Karpas-422 (cell line): ENCODE measurements around the gene PRR29. TPM values are rescaled to one million over a fixed set of nuclear protein-coding genes. Genes with fewer than 3 reads are reported as not detected.

Experiments used
- DNase-seq: peaks from one replicate; pipeline ENCODE4 v3.0.0-alpha.2; 2015
- H2AFZ ChIP-seq: fragments of 200-600 bp; sonication (generic); 2 replicates; pipeline ENCODE4 v1.6.1; 2014; ENCODE audit warnings: antibody characterized with exemption, low read length, mixed read lengths
- H3K27ac ChIP-seq: fragments of 200-600 bp; sonication (generic); 2 replicates; pipeline ENCODE4 v1.5.1; 2014; ENCODE audit warnings: mild to moderate bottlenecking, low read length, moderate library complexity
- H3K27me3 ChIP-seq: fragments of 200-600 bp; sonication (generic); 2 replicates; pipeline ENCODE4 v1.6.1; 2014; ENCODE audit warnings: low read length, mixed read lengths
- H3K36me3 ChIP-seq: fragments of 200-600 bp; sonication (generic); 2 replicates; pipeline ENCODE4 v1.6.1; 2014; ENCODE audit warnings: low read length, mixed read lengths; ENCODE audit not compliant: insufficient read depth
- H3K4me1 ChIP-seq: fragments of 200-600 bp; sonication (generic); 2 replicates; pipeline ENCODE4 v1.6.1; 2014; ENCODE audit warnings: mild to moderate bottlenecking, low read length, mixed read lengths
- H3K4me2 ChIP-seq: fragments of 200-600 bp; sonication (generic); 2 replicates; pipeline ENCODE4 v1.6.1; 2014; ENCODE audit warnings: low read length, low read depth, mild to moderate bottlenecking; ENCODE audit not compliant: poor library complexity, severe bottlenecking
- H3K4me3 ChIP-seq: fragments of 200-600 bp; sonication (generic); 2 replicates; pipeline ENCODE4 v1.5.1; 2014; ENCODE audit warnings: mild to moderate bottlenecking, antibody characterized with exemption, low read length, mixed read lengths
- H3K79me2 ChIP-seq: fragments of 200-600 bp; sonication (generic); 2 replicates; pipeline ENCODE4 v1.6.1; 2014; ENCODE audit warnings: mild to moderate bottlenecking, low read length, mixed read lengths
- H3K9ac ChIP-seq: fragments of 200-600 bp; sonication (generic); 2 replicates; pipeline ENCODE4 v1.6.0; 2014; ENCODE audit warnings: low read length
- H3K9me2 ChIP-seq: fragments of 200-600 bp; sonication (generic), shearing (Covaris generic); replicated peaks from 2 replicates; pipeline ENCODE4 v1.6.0; 2014; ENCODE audit warnings: mild to moderate bottlenecking, low read length, moderate library complexity; ENCODE audit not compliant: insufficient read depth
- H3K9me3 ChIP-seq: fragments of 300-700, 200-600 bp; sonication (generic); 2 replicates; pipeline ENCODE4 v1.6.1; 2014; ENCODE audit warnings: low read length, mixed read lengths
- H4K20me1 ChIP-seq: fragments of 200-600 bp; sonication (generic); 2 replicates; pipeline ENCODE4 v1.6.1; 2014; ENCODE audit warnings: mild to moderate bottlenecking, antibody characterized with exemption, low read length, low read depth; ENCODE audit not compliant: insufficient read depth
- total RNA-seq: library from RNA; depleted of rRNA; stranded (reverse); fragments of >200 nt; shearing (Covaris generic); gene quantifications from 2 replicates; pipeline ENCODE4 v1.2.3, GENCODE V29; 2014; ENCODE audit warnings: low replicate concordance

The PRR29 gene
- total RNA-seq, 1 experiment from 2014 or later = not detected

DNA sequence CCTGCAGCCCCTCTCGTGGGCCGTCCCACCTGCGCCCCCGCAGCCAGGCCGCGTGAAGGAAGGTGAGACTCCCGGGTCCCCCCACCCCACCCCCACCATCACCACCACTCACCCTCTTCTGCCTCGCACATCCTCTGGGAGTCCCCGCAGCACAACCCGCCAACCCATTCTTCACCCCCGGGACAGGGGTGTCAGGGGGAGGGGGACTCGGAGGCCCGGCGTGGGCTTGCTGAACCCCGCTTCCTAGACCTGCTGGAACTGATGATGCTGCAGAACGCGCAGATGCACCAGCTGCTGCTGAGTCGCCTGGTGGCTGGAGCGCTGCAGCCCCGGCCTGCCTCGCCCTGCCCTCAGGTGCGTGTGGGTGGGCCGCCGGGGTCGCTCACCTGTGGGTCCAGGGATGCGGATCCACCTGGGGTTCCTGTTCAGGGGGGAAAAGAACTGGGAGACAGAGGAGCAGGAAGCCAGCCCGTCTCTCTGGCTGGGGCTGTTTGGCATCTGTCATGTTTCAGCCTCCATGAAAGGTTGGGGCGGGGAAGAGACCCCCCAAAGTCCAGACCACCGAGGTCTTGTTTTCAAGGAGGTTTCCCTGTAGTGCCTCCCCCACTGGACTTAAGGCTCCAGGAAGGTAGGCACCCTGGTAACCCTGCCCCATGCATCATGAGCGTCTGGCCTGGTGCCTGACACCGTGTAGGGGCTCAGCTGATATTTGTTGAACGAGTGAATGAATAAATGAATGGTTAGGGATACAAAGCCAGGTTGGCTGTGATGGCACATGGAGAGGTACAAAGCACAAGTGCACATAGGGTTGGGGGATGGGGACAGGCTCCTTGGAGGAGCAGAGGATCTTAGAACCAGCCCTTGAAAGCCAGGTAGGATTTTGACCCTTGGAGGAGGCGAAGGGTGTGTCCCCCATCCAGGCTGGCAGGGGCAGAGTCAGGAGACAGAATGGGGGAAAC, 849 bp downstream of the PRR29 start:
- Histone ChIP-seq H3K4me3 (peak overlapping the region; percentile 67), H3K9me3 (no peaks in the 10 kb centered on the region), H3K27ac (no peak overlapping the region), H3K4me2 (peak overlapping the region; percentile 73), H3K9ac (peak overlapping the region; percentile 45), H3K27me3 (0 out of 2 replicates have a peak, but pooled peaks cover 2% of the 10 kb centered on the region), H3K4me1 (peaks cover 11% of the 10 kb centered on the region), H3K9me2 (no peaks in the 10 kb centered on the region), H3K36me3 (no peaks in the 10 kb centered on the region), H3K79me2 (no peaks in the 10 kb centered on the region), H4K20me1 (no peaks in the 10 kb centered on the region), H2AFZ (no peak overlapping the region; the same call in 1 of the 2 replicates)
- DNase-seq = no peak

GRCh38 chr17:63999680-64000531, 1.8 kb downstream of the PRR29 start:
- no peak overlapping the region for H2AFZ ChIP-seq
- H3K9me2 ChIP-seq = no peaks in the 10 kb centered on the region
- no peaks in the 10 kb centered on the region for H3K36me3 ChIP-seq
- H4K20me1 ChIP-seq = no peaks in the 10 kb centered on the region
- no peak overlapping the region for H3K9ac ChIP-seq
- peaks cover 11% of the 10 kb centered on the region for H3K4me1 ChIP-seq
- no peak for DNase-seq
- H3K79me2 ChIP-seq = no peaks in the 10 kb centered on the region
- H3K4me3 ChIP-seq = no peak overlapping the region
- 0 out of 2 replicates have a peak, but pooled peaks cover 2% of the 10 kb centered on the region for H3K27me3 ChIP-seq
- no peaks in the 10 kb centered on the region for H3K9me3 ChIP-seq
- H3K4me2 ChIP-seq = no peak overlapping the region
- no peak overlapping the region for H3K27ac ChIP-seq

DNA sequence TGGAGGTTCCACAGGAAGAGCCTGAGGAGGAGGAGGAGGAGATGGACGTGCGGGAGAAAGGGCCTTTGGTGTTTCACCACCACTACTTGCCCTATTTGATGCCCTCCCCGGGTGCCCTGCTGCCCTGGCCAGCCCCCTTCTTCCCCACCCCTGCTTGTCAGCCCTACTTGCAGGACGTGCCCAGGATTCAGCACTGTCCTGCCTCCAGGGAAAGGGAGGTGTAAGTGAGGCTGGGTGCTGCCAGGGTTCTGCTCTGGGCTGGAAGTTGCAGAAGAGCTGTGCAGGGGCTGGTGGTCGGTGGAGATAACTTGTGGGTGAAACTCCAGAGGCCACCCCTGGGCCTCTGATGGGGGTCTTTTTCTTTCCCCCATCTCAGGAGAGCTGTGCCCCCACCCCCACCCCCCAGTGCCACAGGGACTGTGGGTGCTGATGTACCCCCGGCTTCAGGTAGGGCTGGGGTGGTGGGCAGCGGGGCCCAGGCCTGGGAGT, 3.0 kb downstream of the PRR29 start:
- Histone ChIP-seq H3K4me1 (peaks cover 11% of the 10 kb centered on the region), H2AFZ (no peak overlapping the region), H3K27ac (no peak overlapping the region), H3K36me3 (no peaks in the 10 kb centered on the region), H3K4me3 (no peak overlapping the region), H3K79me2 (no peaks in the 10 kb centered on the region), H3K9ac (no peak overlapping the region), H4K20me1 (no peaks in the 10 kb centered on the region), H3K9me2 (no peaks in the 10 kb centered on the region), H3K27me3 (0 out of 2 replicates have a peak, but pooled peaks cover 2% of the 10 kb centered on the region), H3K4me2 (no peak overlapping the region), H3K9me3 (no peaks in the 10 kb centered on the region)
- DNase-seq = no peak

DNA sequence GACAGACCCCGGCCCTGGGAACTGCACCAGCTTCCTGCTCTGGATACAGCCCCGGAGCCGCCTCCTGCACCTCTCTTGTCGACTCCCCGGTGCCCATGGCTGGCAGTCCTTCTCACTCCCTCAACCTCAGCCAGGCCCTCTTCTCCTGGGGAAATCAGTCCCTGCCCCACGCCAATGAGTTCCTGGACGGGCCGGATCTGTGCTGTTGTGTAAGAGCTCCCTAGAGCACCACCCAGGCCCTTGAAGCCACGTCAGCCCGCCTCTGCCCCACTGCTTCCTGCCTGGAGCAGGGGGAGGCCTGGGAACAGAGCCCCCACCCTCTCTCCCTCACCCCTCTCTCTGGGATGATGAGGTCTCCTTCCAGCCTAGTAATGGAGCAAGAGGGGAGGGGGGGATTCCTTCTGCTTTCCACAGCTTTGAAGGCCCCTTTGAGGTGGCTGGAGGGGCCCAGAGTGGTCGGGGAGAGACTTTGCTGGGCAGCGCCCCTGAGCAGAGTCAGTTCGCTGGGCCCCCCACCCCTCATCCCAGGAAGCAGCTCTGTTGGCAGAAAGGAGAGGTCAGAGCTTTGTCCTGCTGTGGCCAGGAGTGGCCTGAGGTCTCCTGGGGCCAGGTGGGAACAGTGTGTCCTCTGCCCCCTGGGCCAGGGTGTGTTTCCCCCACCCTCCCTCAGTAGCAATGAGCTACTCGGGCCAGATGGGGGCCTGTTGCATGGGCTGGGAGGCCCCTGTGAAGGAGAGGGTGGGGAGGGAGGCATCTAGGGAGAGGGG, 3.8 kb downstream of the PRR29 start:
- Histone ChIP-seq H2AFZ (no peak overlapping the region), H3K27me3 (0 out of 2 replicates have a peak, but pooled peaks cover 2% of the 10 kb centered on the region), H3K4me3 (no peak overlapping the region), H3K4me1 (peaks cover 11% of the 10 kb centered on the region), H3K27ac (no peak overlapping the region), H3K9me3 (no peaks in the 10 kb centered on the region), H3K36me3 (no peaks in the 10 kb centered on the region), H3K4me2 (no peak overlapping the region), H3K9me2 (no peaks in the 10 kb centered on the region), H3K79me2 (no peaks in the 10 kb centered on the region), H3K9ac (no peak overlapping the region), H4K20me1 (no peaks in the 10 kb centered on the region)
- no peak for DNase-seq

DNA sequence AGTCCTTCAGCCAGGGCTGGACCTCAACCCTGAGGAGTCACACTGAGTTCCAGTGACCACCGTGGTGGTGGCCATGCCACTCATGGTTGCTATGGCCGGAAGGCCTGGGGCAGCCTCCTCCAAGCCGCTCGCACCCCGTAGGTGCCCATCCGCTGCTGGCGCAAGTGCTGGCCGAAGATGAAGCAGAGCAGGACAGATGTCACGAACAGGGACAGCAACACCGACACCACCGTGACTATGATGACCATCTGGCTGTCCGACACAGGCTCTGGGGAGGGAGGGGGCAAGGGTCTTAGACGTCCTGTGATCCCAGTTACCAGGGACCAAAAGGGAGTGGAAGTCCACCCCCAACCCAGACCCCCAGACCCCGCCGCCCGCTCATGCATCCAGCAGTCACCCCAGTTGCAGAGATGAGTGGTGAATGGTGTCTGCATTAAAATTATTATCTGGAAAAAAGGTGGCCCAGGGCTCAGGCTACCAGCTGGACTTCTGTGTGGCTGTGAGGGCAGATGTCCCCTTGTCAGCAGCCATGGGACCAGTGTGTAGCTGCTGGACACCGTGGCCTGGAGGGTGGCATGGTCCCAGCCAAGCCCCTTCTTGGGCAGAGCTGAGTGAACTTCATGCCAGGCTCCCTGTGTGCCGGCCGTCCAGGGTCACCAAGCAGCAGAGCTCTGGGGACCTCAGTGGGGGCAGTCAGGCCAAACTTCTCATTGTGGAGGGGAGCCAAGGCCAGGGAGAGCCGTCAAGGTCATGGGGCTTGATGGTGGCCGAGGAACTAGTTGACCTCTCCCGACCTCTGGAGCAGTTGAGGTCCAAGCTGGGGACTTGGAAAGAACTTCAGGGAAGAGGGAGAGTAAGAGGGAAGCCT, 4.7 kb downstream of the PRR29 start:
- Histone ChIP-seq H3K9me2 (no peaks in the 10 kb centered on the region), H4K20me1 (no peaks in the 10 kb centered on the region), H3K9me3 (no peaks in the 10 kb centered on the region), H2AFZ (no peak overlapping the region), H3K27ac (no peak overlapping the region), H3K4me1 (peaks cover 10% of the 10 kb centered on the region), H3K36me3 (no peaks in the 10 kb centered on the region), H3K4me2 (no peak overlapping the region), H3K79me2 (no peaks in the 10 kb centered on the region), H3K9ac (no peak overlapping the region), H3K4me3 (no peak overlapping the region), H3K27me3 (0 out of 2 replicates have a peak, but pooled peaks cover under 1% of the 10 kb centered on the region)
- DNase-seq = no peak

DNA sequence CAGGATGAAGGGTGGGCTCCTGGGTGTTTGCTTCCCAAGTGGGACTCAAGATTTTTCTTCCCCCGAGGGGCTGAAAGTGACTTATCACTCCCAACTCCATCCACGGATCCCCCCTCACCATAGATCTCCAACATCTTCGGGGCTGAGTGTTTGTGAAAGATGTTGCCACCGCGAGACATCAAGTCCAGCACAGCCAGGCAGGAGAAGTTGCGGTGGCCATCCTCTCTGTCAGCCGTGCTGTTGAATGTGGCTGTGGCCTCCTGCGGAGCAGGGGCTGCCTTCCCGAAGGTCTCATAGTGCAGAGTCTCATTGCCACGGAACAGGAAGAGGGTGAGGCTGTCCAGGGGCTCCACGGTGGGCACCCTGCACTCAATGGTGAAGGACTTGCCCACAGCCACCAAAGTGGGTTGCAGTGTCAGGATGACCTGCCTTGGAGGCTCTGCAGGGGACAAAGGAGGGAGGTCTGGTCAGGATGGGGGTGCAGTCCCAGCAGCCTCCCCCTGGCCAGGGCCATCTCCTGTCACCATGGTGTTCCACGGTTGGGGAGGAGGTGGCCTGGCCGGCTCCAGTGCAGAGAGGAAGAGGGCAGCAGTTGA, 5.5 kb downstream of the PRR29 start:
- peaks cover 3% of the 10 kb centered on the region; the same call in 1 of the 2 replicates for H3K4me1 ChIP-seq

More for the DNA sequence above, 5.5 kb downstream of the PRR29 start:
- no peak overlapping the region for H3K9ac ChIP-seq
- H3K27me3 ChIP-seq = no peaks in the 10 kb centered on the region
- no peak overlapping the region for H3K4me3 ChIP-seq
- H3K4me2 ChIP-seq = no peak overlapping the region
- no peak for DNase-seq
- H2AFZ ChIP-seq = no peak overlapping the region
- H4K20me1 ChIP-seq = no peaks in the 10 kb centered on the region
- no peaks in the 10 kb centered on the region for H3K79me2 ChIP-seq
- H3K9me3 ChIP-seq = no peaks in the 10 kb centered on the region
- H3K27ac ChIP-seq = no peak overlapping the region
- H3K9me2 ChIP-seq = no peaks in the 10 kb centered on the region
- no peaks in the 10 kb centered on the region for H3K36me3 ChIP-seq
